Panc1 (cell line): ENCODE measurements around the gene CD4.

Experiments
- CTCF ChIP-seq: fragments of 450-650 bp; IDR thresholded peaks from 2 replicates; pipeline ENCODE4 v1.5.1; 2017; ENCODE audit warnings: mild to moderate bottlenecking
- POLR2AphosphoS5 ChIP-seq: IDR thresholded peaks from 2 replicates; pipeline ENCODE4 v1.6.1; 2012; ENCODE audit warnings: mild to moderate bottlenecking, low read depth, low read length, moderate library complexity
- REST ChIP-seq, 2 experiments: IDR thresholded peaks; 2 replicates each; pipeline ENCODE4 v1.6.1; 2011 to 2012; ENCODE audit warnings: low read depth in 2 of 2, control low read depth in 1 of 2, low read length in 1 of 2, mild to moderate bottlenecking in 1 of 2, moderate library complexity in 1 of 2; ENCODE audit not compliant: insufficient read depth in 1 of 2
- SIN3A ChIP-seq: IDR thresholded peaks from 2 replicates; pipeline ENCODE4 v1.6.1; 2012; ENCODE audit warnings: low read depth, mild to moderate bottlenecking, low read length, moderate library complexity, borderline replicate concordance; ENCODE audit not compliant: insufficient read depth
- TCF7L2 ChIP-seq: IDR thresholded peaks from 2 replicates; pipeline ENCODE4 v1.6.1; 2011; ENCODE audit warnings: mild to moderate bottlenecking, low read depth, low read length, inconsistent platforms

- TF ChIP-seq CTCF (peak; percentile 90), POLR2AphosphoS5 (no peak), REST (IDR thresholded peaks at IDR 0.05; ENCODE audit: insufficient read depth in 1 of 2, low read depth in 2 of 2, low read length in 1 of 2) (no peak), SIN3A (no peak), TCF7L2 (no peak)
Observed at GRCh38 chr12:6825398-6826124, 36.2 kb downstream of the CD4 start.
